Urothelium cell line (cell line): ENCODE measurements around the gene SIRPA.

Source experiments
- DNase-seq: peaks from one replicate; pipeline ENCODE4 v3.0.0; 2011; ENCODE audit warnings: low spot score, mixed read lengths
- FAIRE-seq: peaks from 2 replicates; lab custom pipeline; 2011; peaks lifted over from hg19 to GRCh38; lab: Jason Lieb, UNC

The SIRPA gene

GRCh38 chr20:1945134-1945618, 50.0 kb downstream of the SIRPA start:
- FAIRE-seq (no peak), DNase-seq (no peak)

DNA sequence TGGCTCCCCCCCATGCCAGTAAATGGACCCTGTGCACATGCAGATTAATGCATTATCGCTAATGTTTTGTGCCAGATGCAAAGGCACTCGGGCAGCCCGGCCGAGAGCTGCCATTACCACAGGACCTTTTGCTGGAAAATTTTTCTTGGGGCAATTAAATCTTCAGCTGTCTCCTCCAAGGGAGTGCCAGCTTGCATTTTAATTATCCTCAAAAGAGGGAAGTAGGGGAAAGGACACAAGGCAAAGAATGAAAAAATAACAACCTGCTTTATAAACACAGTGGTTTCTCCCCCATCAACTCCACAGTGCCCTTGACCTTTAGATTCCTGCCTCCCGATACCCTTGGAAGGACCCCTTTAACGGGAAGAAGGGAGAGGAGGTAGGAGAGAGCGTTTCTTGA, 50.5 kb downstream of the SIRPA start:
- DNase-seq = no peak
- FAIRE-seq = no peak

- no peak for FAIRE-seq
- DNase-seq = no peak
Observed at GRCh38 chr20:1946442-1946761, 51.2 kb downstream of the SIRPA start.

GRCh38 chr20:1946762-1947534, 51.7 kb downstream of the SIRPA start:
- FAIRE-seq = no peak
- peak; percentile 17 for DNase-seq

- no peak for FAIRE-seq
- no peak for DNase-seq
Observed at GRCh38 chr20:1947535-1947846, 52.3 kb downstream of the SIRPA start.

DNA sequence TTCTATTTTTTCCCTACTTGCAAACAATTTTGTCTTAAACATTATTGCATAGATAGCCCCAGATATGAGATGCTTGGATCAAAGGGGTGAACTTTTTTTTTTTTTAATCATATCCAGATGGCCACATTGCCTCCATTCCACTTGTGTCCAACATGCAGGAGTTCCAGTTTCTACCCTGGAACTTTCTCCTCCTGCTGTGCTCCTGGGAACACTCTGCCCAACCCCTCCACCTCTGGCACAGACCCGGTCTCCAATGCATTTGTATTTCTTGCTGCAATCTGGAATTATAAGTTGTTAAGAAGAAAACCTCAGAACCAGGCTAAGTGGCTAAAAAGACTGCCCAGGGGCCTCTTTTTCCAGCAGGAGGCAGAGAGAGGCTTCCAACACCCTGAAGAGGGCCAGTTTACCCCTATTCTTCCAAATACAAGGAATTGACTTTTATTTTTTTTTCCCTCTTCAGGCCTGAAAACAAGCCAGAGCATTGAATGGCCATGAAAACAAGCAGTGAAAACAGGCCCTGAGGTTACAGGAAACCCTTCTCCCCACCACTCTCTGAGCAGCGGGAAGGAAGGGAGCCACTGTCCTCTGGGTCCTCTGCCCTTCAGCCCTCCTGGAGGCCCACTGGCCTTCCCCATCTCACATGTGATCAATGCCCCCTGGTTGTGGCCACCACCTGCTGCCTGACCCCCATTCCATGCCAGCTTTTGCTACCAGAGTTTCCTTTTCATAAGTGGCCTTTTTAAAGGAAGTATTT, 54.3 kb downstream of the SIRPA start:
- DNase-seq (no peak), FAIRE-seq (no peak)

- DNase-seq = no peak
- no peak for FAIRE-seq
Observed at GRCh38 chr20:1950836-1951235, 55.6 kb downstream of the SIRPA start.

DNA sequence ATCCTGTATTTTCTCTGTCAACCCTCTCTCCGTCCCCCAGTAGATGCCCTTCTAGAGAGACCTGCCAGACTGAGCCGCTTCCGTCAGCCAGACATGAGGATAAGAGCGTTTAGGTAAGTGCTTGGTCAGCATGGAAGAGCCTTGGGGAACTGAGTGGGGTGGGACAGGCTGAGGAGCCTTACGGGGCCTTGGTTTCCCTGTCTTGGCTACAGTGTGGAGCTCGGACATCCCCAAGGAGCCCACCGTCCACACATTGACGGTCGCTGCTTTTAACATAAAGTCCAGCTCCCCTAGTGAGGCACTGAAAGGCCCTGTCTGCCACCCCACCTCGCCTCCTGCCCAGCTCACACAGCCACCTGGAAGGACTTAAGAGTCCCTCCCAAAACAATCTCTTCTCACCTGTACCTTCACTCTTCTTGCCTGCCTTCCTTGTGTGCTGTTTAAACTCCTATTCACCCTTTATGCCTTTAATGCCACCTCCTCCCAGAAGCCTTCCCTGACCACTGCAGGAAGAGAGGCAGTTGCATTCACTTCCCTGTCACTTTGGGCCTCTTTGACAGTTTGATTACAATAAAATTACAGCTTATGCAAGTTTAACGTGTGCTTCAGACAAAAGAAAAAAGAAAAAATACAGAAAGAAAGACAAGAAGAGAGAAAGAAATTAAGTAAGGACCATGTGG, 56.4 kb downstream of the SIRPA start:
- FAIRE-seq (no peak), DNase-seq (no peak)

DNA sequence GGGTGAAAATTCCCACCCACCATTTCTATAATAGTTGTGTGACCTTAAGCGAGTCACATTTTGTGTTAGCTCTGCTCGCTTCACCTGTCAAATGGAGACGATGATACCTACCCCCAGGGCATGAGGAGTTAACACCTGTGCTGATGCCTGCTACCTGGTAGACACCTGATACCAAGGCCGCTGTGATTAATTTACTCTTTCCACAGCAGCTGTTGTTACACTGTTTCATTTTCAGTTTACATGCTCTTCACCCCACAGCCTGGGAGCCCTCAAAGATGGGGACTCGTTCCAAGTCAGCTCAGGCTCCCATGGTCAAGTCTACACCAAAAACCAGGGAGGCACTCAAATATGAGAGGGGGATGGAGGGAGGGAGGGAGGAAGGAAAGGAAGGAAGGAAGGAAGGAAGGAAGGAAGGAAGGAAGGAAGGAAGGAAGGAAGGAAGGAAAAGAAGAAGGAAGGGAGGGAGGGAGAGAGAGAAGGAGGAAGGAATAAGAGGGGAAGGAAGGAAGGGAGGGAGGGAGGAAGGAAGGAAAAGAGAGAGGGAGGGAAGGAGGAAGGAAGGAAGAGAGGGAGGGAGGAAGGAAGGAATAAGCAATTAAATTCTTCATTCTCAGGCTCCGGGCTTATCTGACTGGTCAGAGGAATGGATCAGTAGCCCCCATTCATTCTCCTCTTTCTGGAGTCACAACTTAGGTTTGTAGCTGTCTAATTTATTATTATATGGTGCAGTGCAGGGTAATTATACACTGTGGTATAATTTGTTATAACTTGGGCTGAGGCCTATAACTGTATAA, 57.7 kb downstream of the SIRPA start:
- FAIRE-seq (no peak), DNase-seq (no peak)

DNA sequence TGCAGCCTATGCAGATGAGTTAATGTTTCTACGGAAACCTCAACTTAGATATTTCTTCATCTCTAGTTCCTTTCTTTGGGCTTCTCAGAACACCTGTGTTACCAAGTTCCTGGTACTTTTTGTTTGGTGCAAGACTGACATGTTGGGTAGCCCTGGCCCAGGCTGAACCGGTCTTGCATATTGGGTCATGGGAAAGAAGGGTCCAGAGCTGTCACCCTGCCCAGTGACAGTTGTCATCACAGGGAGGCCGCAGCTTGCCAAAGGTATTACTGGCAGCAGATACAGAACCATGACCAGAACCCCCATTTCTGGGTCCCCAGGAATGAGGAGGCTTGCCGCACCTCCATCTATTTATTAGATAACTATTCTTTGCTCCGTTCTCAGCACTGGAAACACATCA, 58.4 kb downstream of the SIRPA start:
- FAIRE-seq (no peak), DNase-seq (no peak)

DNA sequence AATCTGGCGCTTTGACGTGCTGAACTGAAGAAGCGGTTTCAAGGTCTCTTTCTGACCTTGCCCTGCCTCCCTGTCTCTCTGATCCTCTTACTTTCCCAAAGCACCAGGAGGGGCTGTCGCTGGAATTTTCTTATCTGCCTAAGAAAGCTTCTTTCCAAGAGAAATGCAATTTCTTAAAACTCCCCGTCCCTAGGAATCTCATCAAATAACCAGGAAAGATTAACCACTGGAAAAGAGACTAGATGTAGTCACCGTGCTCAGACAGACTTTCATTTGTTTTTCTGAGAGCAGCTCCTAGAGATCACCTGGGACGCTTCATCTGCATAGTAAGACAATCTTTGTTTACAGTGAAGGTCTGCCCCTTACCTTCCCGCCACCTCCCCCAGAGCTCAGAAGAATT, 60.0 kb downstream of the SIRPA start:
- FAIRE-seq (no peak), DNase-seq (no peak)

- DNase-seq = no peak
- FAIRE-seq = no peak
Observed at GRCh38 chr20:1958426-1958825, 63.2 kb downstream of the SIRPA start.

- no peak for FAIRE-seq
- no peak for DNase-seq
Observed at GRCh38 chr20:1959156-1959555, 63.9 kb downstream of the SIRPA start.

DNA sequence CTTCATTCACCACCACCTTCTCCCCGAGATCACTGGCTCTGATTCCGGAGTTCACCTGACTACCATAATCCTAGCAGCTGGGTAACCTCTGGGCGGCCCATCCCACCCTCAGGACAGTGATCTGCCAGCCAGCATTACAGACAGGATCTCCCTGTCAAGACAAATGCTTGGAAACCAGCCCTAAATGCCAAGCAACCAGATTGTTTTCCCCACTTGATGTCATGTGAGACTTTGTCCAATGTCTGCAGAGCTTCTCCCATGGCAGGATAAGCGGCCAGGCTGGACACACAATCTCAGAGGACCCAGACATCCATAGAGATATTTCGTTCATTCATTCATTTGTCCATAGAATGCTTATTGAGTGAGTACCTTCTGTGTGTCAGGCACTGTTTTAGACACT, 66.2 kb downstream of the SIRPA start:
- FAIRE-seq (no peak), DNase-seq (no peak)

- no peak for FAIRE-seq
Observed at GRCh38 chr20:1964061-1964460, 68.9 kb downstream of the SIRPA start.

GRCh38 chr20:1964659-1965405, 69.6 kb downstream of the SIRPA start:
- no peak for DNase-seq
- no peak for FAIRE-seq

More at GRCh38 chr20:1964061-1964460, 68.9 kb downstream of the SIRPA start:
- no peak for DNase-seq

GRCh38 chr20:1965520-1966351, 70.5 kb downstream of the SIRPA start:
- DNase-seq (peak; percentile 81), FAIRE-seq (no peak)

DNA sequence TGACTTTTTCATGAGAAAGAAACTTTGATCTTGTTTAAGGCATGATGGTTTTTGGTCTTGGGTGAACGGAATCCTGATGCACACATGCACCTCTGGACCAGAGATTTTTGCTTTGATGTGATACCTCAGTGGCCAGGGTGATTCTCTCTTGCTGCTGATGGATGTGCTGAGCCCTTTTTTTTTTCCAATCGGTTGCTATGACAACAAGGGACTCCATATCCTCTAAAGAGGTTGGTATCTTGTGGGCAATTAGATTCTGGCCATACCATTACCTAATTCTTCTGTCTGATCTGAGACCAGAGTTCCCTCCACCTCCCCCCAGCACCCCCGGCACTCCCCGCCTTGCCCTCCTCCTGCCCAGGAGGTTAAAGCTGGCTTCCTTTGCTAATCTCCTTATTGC, 73.8 kb downstream of the SIRPA start:
- DNase-seq (no peak), FAIRE-seq (no peak)

- DNase-seq = no peak
Observed at GRCh38 chr20:1971893-1972586, 76.8 kb downstream of the SIRPA start.

More at GRCh38 chr20:1971893-1972586, 76.8 kb downstream of the SIRPA start:
- no peak for FAIRE-seq
